Activated CD4-positive, alpha-beta memory T cell treated with anti-CD3 and anti-CD28 coated beads, Interleukin-2, amount 10 ng/mL, durations not matched to agents 7 days and 5 days (primary cell): ENCODE results near the gene LIPE. TPM values are rescaled to one million over a fixed set of nuclear protein-coding genes. Genes with fewer than 3 reads are reported as not detected.

ENCODE experiments used
- CTCF ChIA-PET: fragments of 350-600 bp; sonication (Branson Sonifier 250); formaldehyde crosslinking; loops from one replicate; lab custom pipeline; 2021; ENCODE audit warnings: antibody characterized with exemption, inconsistent platforms; lab: Charles Lee
- POLR2A ChIA-PET: fragments of 350-600 bp; sonication (Branson Sonifier 250); formaldehyde crosslinking; loops from one replicate; lab custom pipeline; 2021; ENCODE audit warnings: antibody characterized with exemption; lab: Charles Lee
- DNase-seq: peaks from one replicate; pipeline ENCODE4 v3.0.0-alpha.2; 2020
- H3K27ac Mint-ChIP-seq: one replicate; pipeline ENCODE4 v1.8.0; 2021; ENCODE audit warnings: mild to moderate bottlenecking, mixed read lengths
- H3K27me3 Mint-ChIP-seq: one replicate; pipeline ENCODE4 v1.8.0; 2021; ENCODE audit warnings: mixed read lengths
- H3K36me3 Mint-ChIP-seq: one replicate; pipeline ENCODE4 v1.8.0; 2021; ENCODE audit warnings: low read depth, mixed read lengths
- H3K4me1 Mint-ChIP-seq: one replicate; pipeline ENCODE4 v1.8.0; 2021; ENCODE audit warnings: mixed read lengths
- H3K4me3 Mint-ChIP-seq: one replicate; pipeline ENCODE4 v1.8.0; 2021; ENCODE audit warnings: mild to moderate bottlenecking, mixed read lengths
- H3K9me3 Mint-ChIP-seq: one replicate; pipeline ENCODE4 v1.8.0; 2021; ENCODE audit warnings: mixed read lengths
- total RNA-seq, 2 experiments: library from RNA; stranded (reverse); gene quantifications; one replicate each; pipeline ENCODE4 v1.2.3, GENCODE V29; 2021

The LIPE gene
- total RNA-seq, 2 experiments from 2014 or later: 34.7 to 37.2 TPM

- Mint-ChIP-seq H3K36me3 (peaks cover 40% of the 10 kb centered on the region), H3K4me3 (no peak overlapping the region), H3K9me3 (no peaks in the 10 kb centered on the region), H3K4me1 (peaks cover 5% of the 10 kb centered on the region), H3K27me3 (no peaks in the 10 kb centered on the region), H3K27ac (no peak overlapping the region)
- ChIA-PET CTCF (interaction anchor here (1.8 kb wide), 1 partner anchor 13 kb away, joined by 6 read pairs; no protein-coding TSS in a partner anchor), POLR2A (interaction anchor here (2.2 kb wide), 1 partner anchor 11 kb away, joined by 10 read pairs; no protein-coding TSS in a partner anchor)
- DNase-seq: no peak
Observed at GRCh38 chr19:42407085-42407815, 19.9 kb downstream of the LIPE start.

- Mint-ChIP-seq H3K9me3 (no peaks in the 10 kb centered on the region), H3K27me3 (no peaks in the 10 kb centered on the region), H3K4me3 (no peak overlapping the region), H3K27ac (no peak overlapping the region), H3K36me3 (peaks cover 40% of the 10 kb centered on the region), H3K4me1 (peaks cover 13% of the 10 kb centered on the region)
- ChIA-PET POLR2A (interaction anchor here (0.8 to 2.2 kb wide), 2 partner anchors 10 to 14 kb away, joined by 3 to 10 read pairs; no protein-coding TSS in a partner anchor), CTCF (interaction anchor here (1.8 kb wide), 1 partner anchor 14 kb away, joined by 6 read pairs; no protein-coding TSS in a partner anchor)
- DNase-seq: no peak
Observed at GRCh38 chr19:42406111-42406510, 21.1 kb downstream of the LIPE start.

DNA sequence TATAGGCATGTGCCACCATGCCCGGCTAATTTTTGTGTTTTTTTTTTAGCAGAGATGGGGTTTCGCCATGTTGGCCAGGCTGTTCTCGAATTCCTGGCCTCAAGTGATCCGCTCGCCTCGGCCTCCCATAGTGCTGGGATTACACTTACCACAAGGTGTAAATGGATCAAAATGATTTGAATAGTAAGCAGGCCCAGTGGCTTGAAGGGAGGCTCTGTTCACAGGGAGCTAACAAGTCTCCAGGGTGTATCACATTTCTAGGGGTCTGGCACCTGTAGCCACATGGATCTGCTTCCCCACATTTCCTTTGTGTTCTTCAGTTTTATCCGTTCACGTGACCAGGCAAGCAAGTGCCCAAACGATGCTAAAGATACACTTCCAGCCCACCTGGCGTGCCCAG, 23.6 kb downstream of the LIPE start:
- Mint-ChIP-seq H3K27me3 (no peaks in the 10 kb centered on the region), H3K4me1 (peaks cover 23% of the 10 kb centered on the region), H3K27ac (no peak overlapping the region), H3K36me3 (peaks cover 40% of the 10 kb centered on the region), H3K9me3 (no peaks in the 10 kb centered on the region), H3K4me3 (no peak overlapping the region)
- no peak for DNase-seq
- ChIA-PET CTCF (no interaction called here), POLR2A (no interaction called here)

- no peaks in the 10 kb centered on the region for H3K9me3 Mint-ChIP-seq
- H3K4me3 Mint-ChIP-seq: peak overlapping the region; percentile 64
- H3K27me3 Mint-ChIP-seq: no peaks in the 10 kb centered on the region
- peaks cover 29% of the 10 kb centered on the region for H3K4me1 Mint-ChIP-seq
- CTCF ChIA-PET: interaction anchor here (1.3 to 1.9 kb wide), 3 partner anchors 18 to 39 kb away, joined by 4 to 9 read pairs (median 8); no protein-coding TSS in a partner anchor
- POLR2A ChIA-PET: interaction anchor here (2.1 kb wide), 1 partner anchor 8 kb away, joined by 4 read pairs; no protein-coding TSS in a partner anchor
- DNase-seq: no peak
- H3K27ac Mint-ChIP-seq: no peak overlapping the region
- peaks cover 32% of the 10 kb centered on the region for H3K36me3 Mint-ChIP-seq
Observed at GRCh38 chr19:42402376-42403116, 24.6 kb downstream of the LIPE start.

- H3K9me3 Mint-ChIP-seq: no peaks in the 10 kb centered on the region
- peak; percentile 71 for DNase-seq
- ChIA-PET CTCF (interaction anchor here (1.0 to 2.4 kb wide), 8 partner anchors 10 to 291 kb away, joined by 3 to 12 read pairs (median 6); no protein-coding TSS in a partner anchor), POLR2A (interaction anchor here (1.1 to 2.1 kb wide), 3 partner anchors 9 to 24 kb away, joined by 3 to 4 read pairs (median 4); no protein-coding TSS in a partner anchor)
- H3K4me1 Mint-ChIP-seq: peaks cover 36% of the 10 kb centered on the region
- peak overlapping the region; percentile 10 for H3K27ac Mint-ChIP-seq
- no peaks in the 10 kb centered on the region for H3K27me3 Mint-ChIP-seq
- H3K4me3 Mint-ChIP-seq: peak overlapping the region; percentile 64
- peaks cover 28% of the 10 kb centered on the region for H3K36me3 Mint-ChIP-seq
Observed at GRCh38 chr19:42401365-42402303, 25.6 kb downstream of the LIPE start.

- ChIA-PET POLR2A (interaction anchor here (1.3 to 2.1 kb wide), 3 partner anchors 11 to 20 kb away, joined by 3 to 4 read pairs (median 4); no protein-coding TSS in a partner anchor), CTCF (interaction anchor here (0.6 to 2.4 kb wide), 9 partner anchors 9 to 1770 kb away, joined by 3 to 12 read pairs (median 5); partner anchors contain the start of gene POU2F2)
- Mint-ChIP-seq H3K4me3 (no peak overlapping the region), H3K27me3 (no peaks in the 10 kb centered on the region), H3K9me3 (no peaks in the 10 kb centered on the region), H3K27ac (no peak overlapping the region), H3K36me3 (peaks cover 22% of the 10 kb centered on the region), H3K4me1 (peaks cover 43% of the 10 kb centered on the region)
- no peak for DNase-seq
Observed at GRCh38 chr19:42400404-42400803, 26.8 kb downstream of the LIPE start.

DNA sequence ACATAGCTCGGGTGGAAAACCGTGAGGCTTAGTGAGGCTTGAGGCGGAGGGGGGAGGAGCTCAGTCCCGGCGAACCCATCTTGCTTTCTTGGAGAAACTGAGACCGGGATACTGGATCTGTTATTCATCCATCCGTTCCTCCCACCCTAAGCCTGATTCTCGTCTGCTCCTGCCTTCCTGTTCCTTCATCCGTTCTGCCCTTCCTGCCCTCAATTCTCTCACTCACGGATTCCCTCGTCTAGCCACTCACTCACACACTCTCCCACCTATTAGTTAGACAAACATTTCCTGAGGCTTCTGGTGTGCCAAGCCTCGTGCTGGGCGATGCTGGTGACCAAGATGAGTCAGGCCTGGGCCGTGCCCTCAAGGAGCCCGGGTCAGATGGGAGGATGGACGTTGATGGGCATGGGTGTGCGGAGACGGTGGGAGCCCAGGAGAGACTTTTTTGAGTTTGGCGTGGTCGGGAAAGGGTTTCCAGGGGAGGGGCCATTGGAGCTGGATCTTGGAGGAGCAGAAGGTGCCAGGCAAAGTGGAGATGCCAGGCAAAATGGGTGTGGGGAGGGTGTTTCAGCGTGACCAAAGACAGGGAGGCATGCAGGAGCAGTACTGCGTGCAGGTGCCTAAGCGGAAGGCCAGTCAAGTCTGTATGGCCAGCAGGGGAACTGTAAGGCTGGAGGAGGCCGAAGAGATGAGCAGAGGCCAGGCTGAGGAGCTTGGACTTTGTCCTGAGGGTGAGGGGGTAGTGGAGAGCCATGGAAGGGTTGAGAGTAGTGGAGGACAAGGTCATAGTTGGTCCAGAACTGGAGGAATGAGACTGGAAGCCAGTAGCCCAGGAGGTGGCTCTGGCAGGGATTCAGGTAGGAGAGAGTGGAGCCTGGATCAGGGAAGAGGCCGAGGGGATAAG, 29.7 kb downstream of the LIPE start:
- DNase-seq: no peak
- Mint-ChIP-seq H3K27me3 (peaks cover 3% of the 10 kb centered on the region), H3K4me3 (peak overlapping the region; percentile 92), H3K4me1 (peaks cover 43% of the 10 kb centered on the region), H3K27ac (peak overlapping the region; percentile 76), H3K36me3 (peaks cover 7% of the 10 kb centered on the region), H3K9me3 (no peaks in the 10 kb centered on the region)
- ChIA-PET POLR2A (interaction anchor here (0.9 to 2.2 kb wide), 8 partner anchors 9 to 274 kb away, joined by 3 to 10 read pairs (median 4); no protein-coding TSS in a partner anchor), CTCF (interaction anchor here (0.9 to 3.0 kb wide), 8 partner anchors 11 to 265 kb away, joined by 3 to 14 read pairs (median 4); partner anchors contain the start of gene POU2F2)

DNA sequence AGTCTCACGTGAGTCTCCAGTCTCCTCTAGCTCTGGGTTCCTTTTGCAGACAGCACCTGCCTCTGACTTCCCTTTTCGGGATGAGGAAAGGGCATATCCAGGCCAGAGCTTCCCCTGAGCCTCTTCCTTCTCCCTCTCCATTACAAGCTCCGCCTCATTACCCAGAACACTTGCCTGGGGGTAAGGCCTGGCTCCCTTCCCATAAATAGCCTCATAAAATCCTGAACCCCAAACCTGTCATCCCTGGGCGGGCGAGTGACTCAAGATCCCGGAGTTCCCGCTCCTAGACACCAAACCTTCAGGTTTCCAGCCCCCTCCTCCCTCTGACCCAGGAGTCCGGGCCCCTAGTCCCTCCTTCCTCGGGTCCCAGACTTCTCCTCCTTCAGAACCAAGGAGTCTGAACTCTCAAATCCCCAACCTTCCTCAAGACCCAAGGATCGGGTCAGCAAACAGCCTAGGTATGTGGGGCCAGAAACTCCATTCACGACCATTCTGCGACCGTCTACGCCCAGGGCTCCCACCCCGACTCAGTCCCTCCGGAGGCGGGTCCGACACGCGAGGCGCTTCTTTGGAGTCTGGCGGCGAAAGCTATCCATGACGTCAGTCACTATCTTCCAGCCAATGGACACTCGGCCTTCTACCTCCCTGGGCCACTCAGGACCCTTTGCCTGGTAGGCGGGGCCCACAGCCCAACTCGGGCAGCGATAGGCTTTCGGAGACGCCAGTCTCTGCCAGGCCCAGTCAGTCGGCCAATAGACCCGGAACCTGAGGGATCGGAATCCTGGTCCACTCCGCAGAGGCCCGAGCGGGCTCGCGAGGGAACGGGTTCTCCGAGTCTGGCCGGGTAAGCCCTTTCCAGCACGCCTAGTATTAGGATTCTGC, 30.6 kb downstream of the LIPE start:
- DNase-seq: peak; percentile 98
- peak overlapping the region; percentile 76 for H3K27ac Mint-ChIP-seq
- H3K27me3 Mint-ChIP-seq: peaks cover 8% of the 10 kb centered on the region
- ChIA-PET CTCF (interaction anchor here (0.9 to 3.0 kb wide), 7 partner anchors 10 to 264 kb away, joined by 3 to 14 read pairs (median 4); partner anchors contain the start of gene POU2F2), POLR2A (interaction anchor here (0.9 to 2.2 kb wide), 10 partner anchors 10 to 273 kb away, joined by 3 to 10 read pairs (median 4); no protein-coding TSS in a partner anchor)
- peak overlapping the region; percentile 92 for H3K4me3 Mint-ChIP-seq
- peaks cover 36% of the 10 kb centered on the region for H3K4me1 Mint-ChIP-seq
- no peaks in the 10 kb centered on the region for H3K9me3 Mint-ChIP-seq
- H3K36me3 Mint-ChIP-seq: peaks cover 7% of the 10 kb centered on the region

- CTCF ChIA-PET: no interaction called here
- Mint-ChIP-seq H3K4me1 (peaks cover 24% of the 10 kb centered on the region), H3K27me3 (peaks cover 19% of the 10 kb centered on the region), H3K27ac (no peak overlapping the region), H3K9me3 (no peaks in the 10 kb centered on the region), H3K36me3 (peaks cover 3% of the 10 kb centered on the region), H3K4me3 (no peak overlapping the region)
- no peak for DNase-seq
- POLR2A ChIA-PET: interaction anchor here (0.7 kb wide), 1 partner anchor 78 kb away, joined by 3 read pairs; no protein-coding TSS in a partner anchor
Observed at GRCh38 chr19:42394751-42395150, 32.4 kb downstream of the LIPE start.

- Mint-ChIP-seq H3K27me3 (peaks cover 26% of the 10 kb centered on the region), H3K9me3 (no peaks in the 10 kb centered on the region), H3K4me1 (peaks cover 12% of the 10 kb centered on the region), H3K27ac (no peak overlapping the region), H3K36me3 (no peaks in the 10 kb centered on the region), H3K4me3 (no peak overlapping the region)
- no peak for DNase-seq
- CTCF ChIA-PET: interaction anchor here (0.9 to 1.8 kb wide), 2 partner anchors 8 to 27 kb away, joined by 3 to 4 read pairs; no protein-coding TSS in a partner anchor
- POLR2A ChIA-PET: no interaction called here
Observed at GRCh38 chr19:42392165-42392564, 35.0 kb downstream of the LIPE start.
